ENCODE data around the gene PARD6A. TPM values are rescaled to one million over a fixed set of nuclear protein-coding genes. Genes with fewer than 3 reads are reported as not detected.
A peak's percentile ranks its signal among the peaks of the same experiment; 100 is the strongest.

The PARD6A gene
- polyA plus RNA-seq, 1 donor (not counting 4 experiments of a cell fraction or from before 2014, with no cell fraction given): 0.20 TPM

GRCh38 chr16:67665598-67665997 lies 4.8 kb downstream of the PARD6A start:
- TF ChIP-seq, protein P1, sequence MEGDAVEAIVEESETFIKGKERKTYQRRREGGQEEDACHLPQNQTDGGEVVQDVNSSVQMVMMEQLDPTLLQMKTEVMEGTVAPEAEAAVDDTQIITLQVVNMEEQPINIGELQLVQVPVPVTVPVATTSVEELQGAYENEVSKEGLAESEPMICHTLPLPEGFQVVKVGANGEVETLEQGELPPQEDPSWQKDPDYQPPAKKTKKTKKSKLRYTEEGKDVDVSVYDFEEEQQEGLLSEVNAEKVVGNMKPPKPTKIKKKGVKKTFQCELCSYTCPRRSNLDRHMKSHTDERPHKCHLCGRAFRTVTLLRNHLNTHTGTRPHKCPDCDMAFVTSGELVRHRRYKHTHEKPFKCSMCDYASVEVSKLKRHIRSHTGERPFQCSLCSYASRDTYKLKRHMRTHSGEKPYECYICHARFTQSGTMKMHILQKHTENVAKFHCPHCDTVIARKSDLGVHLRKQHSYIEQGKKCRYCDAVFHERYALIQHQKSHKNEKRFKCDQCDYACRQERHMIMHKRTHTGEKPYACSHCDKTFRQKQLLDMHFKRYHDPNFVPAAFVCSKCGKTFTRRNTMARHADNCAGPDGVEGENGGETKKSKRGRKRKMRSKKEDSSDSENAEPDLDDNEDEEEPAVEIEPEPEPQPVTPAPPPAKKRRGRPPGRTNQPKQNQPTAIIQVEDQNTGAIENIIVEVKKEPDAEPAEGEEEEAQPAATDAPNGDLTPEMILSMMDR (optimal IDR thresholded peaks at IDR 0.05 in 1 of 3, IDR thresholded peaks at IDR 0.05 in 1 of 3, conservative IDR thresholded peaks at IDR 0.05 in 1 of 3; ENCODE audit: extremely low read depth in 1 of 3, insufficient read depth in 2 of 3, low read length in 3 of 3): no peak
- no peak for TF ChIP-seq EZH2 (IDR thresholded peaks at IDR 0.05; ENCODE audit: low read length)
- FAIRE-seq: no peak
- DNase-seq (ENCODE audit: low read depth, low spot score): no peak
- dilution Hi-C loops (cut with MboI; ENCODE audit: extremely low pct_ligation_motif_present, low sequenced_read_pairs): no loop called here
- Histone ChIP-seq H3K4me1 (ENCODE audit: control insufficient read depth, extremely low read depth, insufficient read depth, low read length) (peaks cover 14% of the 10 kb centered on the region), H3K9me3 (ENCODE audit: control insufficient read depth, low read depth, low read length) (no peaks in the 10 kb centered on the region), H3K4me2 (ENCODE audit: control insufficient read depth, extremely low read depth, insufficient read depth, low read depth, low read length) (peak overlapping the region; percentile 85), H3K9ac (ENCODE audit: control insufficient read depth, extremely low read depth, insufficient read depth, low read length) (peak overlapping the region; percentile 45), H3K27me3 (ENCODE audit: control insufficient read depth, extremely low read depth, insufficient read depth, low read length) (no peaks in the 10 kb centered on the region), H3K9me1 (ENCODE audit: control insufficient read depth, extremely low read depth, insufficient read depth, low read length) (no peaks in the 10 kb centered on the region), H3K79me2 (ENCODE audit: control insufficient read depth, insufficient read depth, low read length) (no peaks in the 10 kb centered on the region), H3K4me3 (ENCODE audit: control insufficient read depth in 2 of 3, extremely low read depth in 1 of 3, insufficient read depth in 2 of 3, low read depth in 1 of 3, low read length in 3 of 3) (peak overlapping the region; percentile 46 to 79 (median 60)), H3K27ac (ENCODE audit: control insufficient read depth, insufficient read depth, low read length) (no peak overlapping the region), H4K20me1 (ENCODE audit: control insufficient read depth, extremely low read depth, insufficient read depth, low read length) (no peaks in the 10 kb centered on the region), H2AFZ (ENCODE audit: control insufficient read depth, low read length) (no peak overlapping the region), H3K36me3 (ENCODE audit: control insufficient read depth in 2 of 2, extremely low read depth in 1 of 2, insufficient read depth in 2 of 2, low read length in 2 of 2) (peaks cover 1 to 5% of the 10 kb centered on the region in 2 experiments)

GRCh38 chr16:67666032-67666551 lies 5.3 kb downstream of the PARD6A start:
- Histone ChIP-seq H3K9ac (ENCODE audit: control insufficient read depth, extremely low read depth, insufficient read depth, low read length) (peak overlapping the region; percentile 45), H3K79me2 (ENCODE audit: control insufficient read depth, insufficient read depth, low read length) (no peaks in the 10 kb centered on the region), H4K20me1 (ENCODE audit: control insufficient read depth, extremely low read depth, insufficient read depth, low read length) (no peaks in the 10 kb centered on the region), H3K27me3 (ENCODE audit: control insufficient read depth, extremely low read depth, insufficient read depth, low read length) (no peaks in the 10 kb centered on the region), H2AFZ (ENCODE audit: control insufficient read depth, low read length) (peak overlapping the region; percentile 34), H3K27ac (ENCODE audit: control insufficient read depth, insufficient read depth, low read length) (no peak overlapping the region), H3K4me2 (ENCODE audit: control insufficient read depth, extremely low read depth, insufficient read depth, low read depth, low read length) (peak overlapping the region; percentile 85), H3K36me3 (ENCODE audit: control insufficient read depth in 2 of 2, extremely low read depth in 1 of 2, insufficient read depth in 2 of 2, low read length in 2 of 2) (peaks cover 1 to 5% of the 10 kb centered on the region in 2 experiments), H3K4me3 (ENCODE audit: control insufficient read depth in 2 of 3, extremely low read depth in 1 of 3, insufficient read depth in 2 of 3, low read depth in 1 of 3, low read length in 3 of 3) (peak overlapping the region; percentile 46 to 79 (median 60)), H3K9me3 (ENCODE audit: control insufficient read depth, low read depth, low read length) (no peaks in the 10 kb centered on the region), H3K4me1 (ENCODE audit: control insufficient read depth, extremely low read depth, insufficient read depth, low read length) (peaks cover 12% of the 10 kb centered on the region), H3K9me1 (ENCODE audit: control insufficient read depth, extremely low read depth, insufficient read depth, low read length) (no peaks in the 10 kb centered on the region)
- dilution Hi-C loops (cut with MboI; ENCODE audit: extremely low pct_ligation_motif_present, low sequenced_read_pairs): no loop called here
- DNase-seq (ENCODE audit: low read depth, low spot score) (no peak), FAIRE-seq (no peak)
- TF ChIP-seq, protein P1 (optimal IDR thresholded peaks at IDR 0.05 in 1 of 3, IDR thresholded peaks at IDR 0.05 in 1 of 3, conservative IDR thresholded peaks at IDR 0.05 in 1 of 3; ENCODE audit: extremely low read depth in 1 of 3, insufficient read depth in 2 of 3, low read length in 3 of 3): no peak

All from keratinocyte (primary cell).